GM23338 (cell line): Measurements from ENCODE around the gene ERBB4.

Experiments used
- CREB1 ChIP-seq: fragments of 250-450 bp; sonication (Bioruptor Pico); IDR thresholded peaks from 2 replicates; pipeline ENCODE4 v1.5.0; 2020; ENCODE audit warnings: low read depth, mild to moderate bottlenecking, moderate library complexity
- EZH2 ChIP-seq: fragments of 200-600 bp; sonication (generic); IDR thresholded peaks from one replicate; pipeline ENCODE4 v1.8.0; 2017; ENCODE audit warnings: antibody characterized with exemption, mild to moderate bottlenecking, low read depth; ENCODE audit not compliant: unreplicated experiment
- EZH2phosphoT487 ChIP-seq: fragments of 200-600 bp; sonication (generic); IDR thresholded peaks from one replicate; pipeline ENCODE4 v1.8.1; 2018; ENCODE audit warnings: antibody characterized with exemption; ENCODE audit not compliant: unreplicated experiment
- JUNB ChIP-seq: IDR thresholded peaks from one replicate; pipeline ENCODE4 v1.6.1; 2016; ENCODE audit warnings: antibody characterized with exemption; ENCODE audit not compliant: unreplicated experiment
- POLR2AphosphoS5 ChIP-seq: IDR thresholded peaks from 2 replicates; pipeline ENCODE4 v1.6.1; 2016; ENCODE audit warnings: antibody characterized with exemption, low read depth
- TF ChIP-seq, protein P1 (sequence below), 2 experiments: fragments of 200-600 bp in 1 of 2; sonication (generic) in 1 of 2; conservative IDR thresholded peaks; 2 replicates each; pipeline versions ENCODE4 v1.5.1 to v1.6.1; 2016 to 2017; ENCODE audit warnings: antibody characterized with exemption in 2 of 2, low read depth in 2 of 2, mild to moderate bottlenecking in 2 of 2, moderate library complexity in 1 of 2
- TF ChIP-seq, protein P2 (sequence below): IDR thresholded peaks from one replicate; pipeline ENCODE4 v1.6.1; 2018; ENCODE audit warnings: antibody characterized with exemption; ENCODE audit not compliant: unreplicated experiment

DNA sequence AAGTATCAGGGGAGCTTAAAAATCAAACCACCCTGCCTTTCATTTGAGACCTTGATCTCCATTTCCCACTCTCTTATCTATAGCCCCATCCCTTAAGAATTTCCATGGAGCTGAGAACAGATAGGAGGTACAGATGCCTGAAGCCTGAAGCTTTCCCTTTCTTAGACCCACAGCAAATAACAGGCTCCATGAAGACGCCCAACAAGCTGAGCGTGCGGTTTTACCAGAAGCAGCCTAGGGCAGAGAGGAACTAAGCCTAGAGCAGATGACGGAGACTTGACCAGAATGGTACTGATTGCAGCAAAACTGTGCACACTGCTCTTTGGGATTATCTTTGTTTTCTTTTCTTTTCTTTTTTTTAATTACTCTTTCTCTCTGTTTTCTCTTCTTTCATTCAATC, 1.7 kb upstream of the ERBB4 start:
- TF ChIP-seq POLR2AphosphoS5 (no peak), EZH2phosphoT487 (no peak), JUNB (no peak), EZH2 (no peak), CREB1 (CRISPR knock-in tag) (no peak)
- TF ChIP-seq, protein P1, sequence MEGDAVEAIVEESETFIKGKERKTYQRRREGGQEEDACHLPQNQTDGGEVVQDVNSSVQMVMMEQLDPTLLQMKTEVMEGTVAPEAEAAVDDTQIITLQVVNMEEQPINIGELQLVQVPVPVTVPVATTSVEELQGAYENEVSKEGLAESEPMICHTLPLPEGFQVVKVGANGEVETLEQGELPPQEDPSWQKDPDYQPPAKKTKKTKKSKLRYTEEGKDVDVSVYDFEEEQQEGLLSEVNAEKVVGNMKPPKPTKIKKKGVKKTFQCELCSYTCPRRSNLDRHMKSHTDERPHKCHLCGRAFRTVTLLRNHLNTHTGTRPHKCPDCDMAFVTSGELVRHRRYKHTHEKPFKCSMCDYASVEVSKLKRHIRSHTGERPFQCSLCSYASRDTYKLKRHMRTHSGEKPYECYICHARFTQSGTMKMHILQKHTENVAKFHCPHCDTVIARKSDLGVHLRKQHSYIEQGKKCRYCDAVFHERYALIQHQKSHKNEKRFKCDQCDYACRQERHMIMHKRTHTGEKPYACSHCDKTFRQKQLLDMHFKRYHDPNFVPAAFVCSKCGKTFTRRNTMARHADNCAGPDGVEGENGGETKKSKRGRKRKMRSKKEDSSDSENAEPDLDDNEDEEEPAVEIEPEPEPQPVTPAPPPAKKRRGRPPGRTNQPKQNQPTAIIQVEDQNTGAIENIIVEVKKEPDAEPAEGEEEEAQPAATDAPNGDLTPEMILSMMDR (conservative IDR thresholded peaks at IDR 0.05; ENCODE audit: low read depth in 2 of 2), result no peak
- TF ChIP-seq, protein P2, sequence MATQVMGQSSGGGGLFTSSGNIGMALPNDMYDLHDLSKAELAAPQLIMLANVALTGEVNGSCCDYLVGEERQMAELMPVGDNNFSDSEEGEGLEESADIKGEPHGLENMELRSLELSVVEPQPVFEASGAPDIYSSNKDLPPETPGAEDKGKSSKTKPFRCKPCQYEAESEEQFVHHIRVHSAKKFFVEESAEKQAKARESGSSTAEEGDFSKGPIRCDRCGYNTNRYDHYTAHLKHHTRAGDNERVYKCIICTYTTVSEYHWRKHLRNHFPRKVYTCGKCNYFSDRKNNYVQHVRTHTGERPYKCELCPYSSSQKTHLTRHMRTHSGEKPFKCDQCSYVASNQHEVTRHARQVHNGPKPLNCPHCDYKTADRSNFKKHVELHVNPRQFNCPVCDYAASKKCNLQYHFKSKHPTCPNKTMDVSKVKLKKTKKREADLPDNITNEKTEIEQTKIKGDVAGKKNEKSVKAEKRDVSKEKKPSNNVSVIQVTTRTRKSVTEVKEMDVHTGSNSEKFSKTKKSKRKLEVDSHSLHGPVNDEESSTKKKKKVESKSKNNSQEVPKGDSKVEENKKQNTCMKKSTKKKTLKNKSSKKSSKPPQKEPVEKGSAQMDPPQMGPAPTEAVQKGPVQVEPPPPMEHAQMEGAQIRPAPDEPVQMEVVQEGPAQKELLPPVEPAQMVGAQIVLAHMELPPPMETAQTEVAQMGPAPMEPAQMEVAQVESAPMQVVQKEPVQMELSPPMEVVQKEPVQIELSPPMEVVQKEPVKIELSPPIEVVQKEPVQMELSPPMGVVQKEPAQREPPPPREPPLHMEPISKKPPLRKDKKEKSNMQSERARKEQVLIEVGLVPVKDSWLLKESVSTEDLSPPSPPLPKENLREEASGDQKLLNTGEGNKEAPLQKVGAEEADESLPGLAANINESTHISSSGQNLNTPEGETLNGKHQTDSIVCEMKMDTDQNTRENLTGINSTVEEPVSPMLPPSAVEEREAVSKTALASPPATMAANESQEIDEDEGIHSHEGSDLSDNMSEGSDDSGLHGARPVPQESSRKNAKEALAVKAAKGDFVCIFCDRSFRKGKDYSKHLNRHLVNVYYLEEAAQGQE, result no peak
